Measurements from ENCODE around the gene COPB1.
A peak's percentile ranks its signal among the peaks of the same experiment; 100 is the strongest.

Gene COPB1

GRCh38 chr11:14422052-14422813, 77.4 kb downstream of the COPB1 start:
- no peak overlapping the region for H3K4me3 ChIP-seq (ENCODE audit: low read depth, low read length)
- no peak for TF ChIP-seq CTCF (conservative IDR thresholded peaks at IDR 0.05; ENCODE audit: low read depth, low read length)
- peak; percentile 100 for DNase-seq (ENCODE audit: low read depth)

GRCh38 chr11:14420223-14420622, 79.4 kb downstream of the COPB1 start:
- no peak overlapping the region for H3K4me3 ChIP-seq (ENCODE audit: low read depth, low read length)
- TF ChIP-seq CTCF (conservative IDR thresholded peaks at IDR 0.05; ENCODE audit: low read depth, low read length) = no peak
- no peak for DNase-seq (ENCODE audit: low read depth)

GRCh38 chr11:14418801-14419417, 80.7 kb downstream of the COPB1 start:
- DNase-seq (ENCODE audit: low read depth) = peak; percentile 75
- H3K4me3 ChIP-seq (ENCODE audit: low read depth, low read length) = no peak overlapping the region
- peak; percentile 73 for TF ChIP-seq CTCF (conservative IDR thresholded peaks at IDR 0.05; ENCODE audit: low read depth, low read length)

- TF ChIP-seq CTCF (conservative IDR thresholded peaks at IDR 0.05; ENCODE audit: low read depth, low read length) = no peak
- H3K4me3 ChIP-seq (ENCODE audit: low read depth, low read length) = no peak overlapping the region
- DNase-seq (ENCODE audit: low read depth) = peak; percentile 38
These were observed 81.8 kb downstream of the COPB1 start for GRCh38 chr11:14417617-14418374.

- no peak for TF ChIP-seq CTCF (conservative IDR thresholded peaks at IDR 0.05; ENCODE audit: low read depth, low read length)
These were observed 82.4 kb downstream of the COPB1 start for GRCh38 chr11:14417186-14417585.

GRCh38 chr11:14414470-14415461, 84.8 kb downstream of the COPB1 start:
- peak; percentile 39 for DNase-seq (ENCODE audit: low read depth)
- no peak for TF ChIP-seq CTCF (conservative IDR thresholded peaks at IDR 0.05; ENCODE audit: low read depth, low read length)
- no peak overlapping the region for H3K4me3 ChIP-seq (ENCODE audit: low read depth, low read length)

More at GRCh38 chr11:14417186-14417585, 82.4 kb downstream of the COPB1 start:
- no peak overlapping the region for H3K4me3 ChIP-seq (ENCODE audit: low read depth, low read length)
- no peak for DNase-seq (ENCODE audit: low read depth)

All from choroid plexus epithelial cell (primary cell).